GM12873 (cell line): ENCODE measurements around the gene UBAC2.

ENCODE experiments used
- TF ChIP-seq, protein P1 (sequence below): IDR thresholded peaks from 2 replicates; pipeline ENCODE4 v1.5.1; 2012; ENCODE audit warnings: low read depth, mild to moderate bottlenecking, moderate library complexity, low read length, control low read depth; ENCODE audit not compliant: insufficient read depth; ENCODE audit errors: missing control alignments

Gene UBAC2

DNA sequence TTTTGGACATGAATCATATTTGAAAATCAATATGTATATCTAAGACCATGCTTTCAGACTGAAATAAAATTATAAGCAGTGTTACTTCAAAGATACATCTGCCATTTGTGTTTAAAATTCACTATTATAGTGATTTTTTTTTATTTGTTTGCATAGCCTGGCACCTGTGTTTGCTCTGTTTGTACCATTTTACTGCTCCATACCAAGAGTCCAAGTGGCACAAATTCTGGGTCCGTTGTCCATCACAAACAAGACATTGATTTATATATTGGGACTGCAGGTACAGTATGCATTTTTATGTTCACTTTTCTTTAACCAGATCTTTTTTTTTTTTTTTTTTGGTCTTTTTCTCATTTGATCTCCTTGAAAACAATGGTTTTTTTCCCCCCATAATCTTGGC lies 113.3 kb downstream of the UBAC2 start:
- TF ChIP-seq, protein P1, sequence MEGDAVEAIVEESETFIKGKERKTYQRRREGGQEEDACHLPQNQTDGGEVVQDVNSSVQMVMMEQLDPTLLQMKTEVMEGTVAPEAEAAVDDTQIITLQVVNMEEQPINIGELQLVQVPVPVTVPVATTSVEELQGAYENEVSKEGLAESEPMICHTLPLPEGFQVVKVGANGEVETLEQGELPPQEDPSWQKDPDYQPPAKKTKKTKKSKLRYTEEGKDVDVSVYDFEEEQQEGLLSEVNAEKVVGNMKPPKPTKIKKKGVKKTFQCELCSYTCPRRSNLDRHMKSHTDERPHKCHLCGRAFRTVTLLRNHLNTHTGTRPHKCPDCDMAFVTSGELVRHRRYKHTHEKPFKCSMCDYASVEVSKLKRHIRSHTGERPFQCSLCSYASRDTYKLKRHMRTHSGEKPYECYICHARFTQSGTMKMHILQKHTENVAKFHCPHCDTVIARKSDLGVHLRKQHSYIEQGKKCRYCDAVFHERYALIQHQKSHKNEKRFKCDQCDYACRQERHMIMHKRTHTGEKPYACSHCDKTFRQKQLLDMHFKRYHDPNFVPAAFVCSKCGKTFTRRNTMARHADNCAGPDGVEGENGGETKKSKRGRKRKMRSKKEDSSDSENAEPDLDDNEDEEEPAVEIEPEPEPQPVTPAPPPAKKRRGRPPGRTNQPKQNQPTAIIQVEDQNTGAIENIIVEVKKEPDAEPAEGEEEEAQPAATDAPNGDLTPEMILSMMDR: no peak

DNA sequence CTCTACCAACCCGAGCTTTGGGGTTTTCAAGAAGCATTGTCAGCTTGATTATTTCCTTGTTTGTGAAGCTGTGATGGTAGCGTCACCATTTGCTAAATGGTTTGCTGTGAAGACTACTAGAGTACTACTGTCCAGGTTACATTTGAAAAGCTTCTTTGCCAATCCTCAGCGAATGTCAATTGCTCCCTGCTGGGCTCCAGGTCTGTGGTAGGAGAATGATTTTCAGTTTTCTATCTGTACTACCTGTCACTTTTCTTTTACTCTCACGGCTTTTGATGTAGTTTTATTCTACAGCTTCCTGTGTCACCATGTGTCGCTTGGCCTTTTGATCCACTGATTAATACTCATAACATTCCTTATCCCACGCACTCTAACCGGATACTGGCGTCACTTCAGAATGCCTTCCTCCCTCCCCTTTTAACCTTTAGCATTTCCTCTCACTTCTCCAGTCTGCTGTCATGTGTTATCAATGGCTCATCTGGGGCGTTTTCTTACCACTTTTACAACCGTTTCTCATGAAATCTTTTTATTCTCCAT lies 114.1 kb downstream of the UBAC2 start:
- TF ChIP-seq, protein P1: no peak

DNA sequence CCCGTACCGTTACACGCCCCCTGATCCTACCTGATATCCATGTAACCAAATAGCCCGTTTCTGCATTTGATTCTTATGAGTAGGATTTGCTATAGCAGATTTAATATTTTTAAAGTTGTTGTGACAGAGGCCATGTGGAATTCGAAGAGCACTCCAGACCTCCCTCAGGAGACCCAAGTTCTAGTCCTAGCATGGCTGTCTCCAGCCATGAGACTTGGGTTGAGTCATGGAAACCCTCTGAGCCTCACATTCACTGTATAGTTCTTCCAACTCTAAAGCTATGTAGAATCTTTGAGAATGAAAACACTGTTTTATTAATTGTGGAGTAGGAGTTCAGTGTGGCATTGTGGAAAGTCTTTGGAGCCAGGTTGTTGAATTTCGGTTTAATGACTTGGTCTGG lies 114.5 kb downstream of the UBAC2 start:
- TF ChIP-seq, protein P1: no peak

DNA sequence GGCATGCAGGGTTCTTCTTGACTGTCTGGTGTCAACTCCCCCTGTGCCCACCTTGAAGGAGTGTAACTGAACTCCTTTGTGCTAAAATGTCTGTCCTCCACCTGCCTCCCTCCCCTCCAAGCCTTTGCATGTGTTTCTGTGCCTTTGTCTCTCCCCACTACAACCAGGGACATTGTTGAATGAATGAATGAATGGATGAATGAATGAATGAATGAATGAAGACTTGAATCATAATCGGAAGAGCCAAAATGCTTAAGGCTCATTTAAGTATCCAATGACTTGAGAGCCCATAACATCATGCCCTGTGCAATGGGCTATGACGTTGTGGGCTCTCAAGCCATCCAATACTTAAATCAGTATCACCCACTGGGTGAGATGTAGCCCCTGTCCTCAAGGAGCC lies 115.6 kb downstream of the UBAC2 start:
- TF ChIP-seq, protein P1: no peak

DNA sequence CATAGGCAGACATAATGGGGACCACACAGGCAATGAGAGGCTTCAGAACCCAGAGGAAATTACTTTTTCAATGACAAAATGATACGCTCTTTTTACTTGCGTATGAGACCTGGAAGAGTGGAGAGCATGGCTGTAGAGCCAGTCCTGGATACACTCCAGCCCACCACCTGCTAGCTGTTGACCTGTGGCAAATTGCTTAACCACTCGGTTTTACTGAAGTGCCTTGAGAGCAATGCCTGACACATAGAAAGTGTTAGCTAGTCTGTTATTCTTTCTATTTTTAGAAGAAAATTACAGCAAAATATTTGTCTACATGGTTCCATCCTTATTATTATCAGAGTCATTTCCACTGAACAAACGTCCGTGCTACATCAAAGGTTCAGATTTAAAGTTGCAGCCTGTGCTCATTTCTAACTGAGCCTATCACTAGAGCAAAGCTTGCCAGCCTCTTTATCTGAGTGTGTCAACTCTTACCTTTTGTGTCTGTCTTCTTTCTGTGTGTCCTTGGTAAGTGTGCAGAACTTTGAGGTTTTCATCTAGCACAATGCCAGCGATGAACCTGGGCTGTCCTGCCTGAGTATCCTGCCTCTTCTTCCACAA lies 116.1 kb downstream of the UBAC2 start:
- TF ChIP-seq, protein P1: no peak

DNA sequence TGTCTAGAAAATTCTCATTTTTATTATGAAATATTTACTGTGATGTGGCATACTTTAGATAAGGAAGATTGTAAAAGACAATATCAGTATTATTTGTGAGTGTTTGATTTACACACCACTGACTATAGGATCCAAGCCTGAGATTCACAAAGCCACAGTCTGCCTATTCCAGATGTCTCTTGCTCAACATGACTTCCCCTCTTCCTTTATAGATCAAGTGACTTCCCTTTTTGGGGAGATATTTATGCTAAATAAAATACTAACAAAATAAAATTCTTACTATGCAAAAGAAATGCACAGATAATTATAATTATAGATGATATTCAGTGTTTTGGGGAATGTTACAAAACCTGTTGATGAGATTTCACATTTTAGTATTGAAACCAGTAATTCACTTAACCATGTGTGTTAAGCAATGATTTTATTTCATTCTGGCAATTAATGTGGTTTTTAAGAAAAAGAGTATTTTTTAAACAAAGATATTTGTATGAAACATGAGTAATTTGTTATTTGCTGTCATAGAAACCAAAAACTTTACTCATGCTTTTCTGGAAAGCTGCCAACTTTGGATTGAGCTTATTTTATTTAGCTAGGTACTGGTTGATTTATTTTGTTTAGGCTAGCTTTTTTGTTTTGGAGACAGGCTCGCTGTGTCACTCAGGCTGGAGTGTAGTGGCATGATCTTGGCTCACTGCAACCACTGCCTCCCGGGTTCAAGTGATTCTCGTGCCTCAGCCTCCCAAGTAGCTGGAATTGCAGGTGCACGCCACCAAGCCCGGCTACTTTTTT lies 120.2 kb downstream of the UBAC2 start:
- TF ChIP-seq, protein P1: no peak

DNA sequence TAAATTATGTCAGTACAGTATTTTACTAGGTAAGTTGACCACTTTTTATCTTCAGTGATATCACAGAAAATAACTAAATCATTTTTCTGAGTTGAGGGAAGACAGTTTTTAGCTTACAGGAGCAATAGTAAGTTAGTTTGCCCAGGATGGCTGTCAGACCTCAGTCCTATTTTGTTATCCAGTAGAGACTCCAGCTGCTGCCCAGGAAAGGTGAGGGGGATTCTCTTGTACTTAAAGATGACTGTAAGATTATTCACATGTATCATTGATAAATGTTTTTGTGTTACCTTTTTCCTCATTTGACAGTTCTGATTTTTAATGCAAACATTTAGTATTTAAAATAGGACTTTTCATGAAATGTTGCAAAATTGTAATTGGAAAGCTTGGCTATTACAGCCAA lies 121.1 kb downstream of the UBAC2 start:
- TF ChIP-seq, protein P1: no peak
